HG03103 (cell line): ENCODE measurements around the gene APOA4.

Experiments
- ATAC-seq: cut with Tn5 transposase; IDR thresholded peaks from one replicate; pipeline ENCODE4 v1.9.1; 2021; ENCODE audit warnings: low read depth; ENCODE audit not compliant: unreplicated experiment

The APOA4 gene

GRCh38 chr11:116831790-116832349, 8.8 kb upstream of the APOA4 start:
- ATAC-seq = no peak

- no peak for ATAC-seq
These were observed 7.2 kb upstream of the APOA4 start for GRCh38 chr11:116830184-116830912.

- ATAC-seq = no peak
These were observed 6.5 kb upstream of the APOA4 start, which contains the start of gene APOC3 for GRCh38 chr11:116829525-116830183. TSS of gene APOC3 (plus strand) at chr11:116829907. CDS start at chr11:116830583, 676 bp downstream.

- ATAC-seq = no peak
These were observed 5.8 kb upstream of the APOA4 start for GRCh38 chr11:116828632-116829524.

- ATAC-seq = no peak
These were observed 4.4 kb upstream of the APOA4 start for GRCh38 chr11:116827461-116827860.

GRCh38 chr11:116826751-116827431, 3.8 kb upstream of the APOA4 start:
- no peak for ATAC-seq

- ATAC-seq = no peak
These were observed 3.0 kb upstream of the APOA4 start for GRCh38 chr11:116825854-116826750.

- ATAC-seq = no peak
These were observed 2.3 kb upstream of the APOA4 start for GRCh38 chr11:116825434-116825833.

GRCh38 chr11:116822575-116822974, 529 bp downstream of the APOA4 start:
- no peak for ATAC-seq

- no peak for ATAC-seq
These were observed 1.8 kb downstream of the APOA4 start for GRCh38 chr11:116821050-116821918.

- no peak for ATAC-seq
These were observed 4.1 kb downstream of the APOA4 start for GRCh38 chr11:116819049-116819448.

- ATAC-seq = no peak
These were observed 8.6 kb downstream of the APOA4 start for GRCh38 chr11:116814502-116814901.

- ATAC-seq = no peak
These were observed 9.2 kb downstream of the APOA4 start for GRCh38 chr11:116813781-116814471.

- no peak for ATAC-seq
These were observed 9.9 kb downstream of the APOA4 start for GRCh38 chr11:116813170-116813569.

GRCh38 chr11:116812109-116812508, 11.0 kb downstream of the APOA4 start:
- no peak for ATAC-seq

- ATAC-seq = no peak
These were observed 11.9 kb downstream of the APOA4 start for GRCh38 chr11:116811194-116811593.

GRCh38 chr11:116808262-116809175, 14.6 kb downstream of the APOA4 start:
- no peak for ATAC-seq
